Stimulated activated CD4-positive, alpha-beta T cell treated with anti-CD3 and anti-CD28 coated beads, Interleukin-2, amount 100 ng/mL, for 4 hours (primary cell): ENCODE data around the gene NEBL.

Experiments used
- DNase-seq: peaks from one replicate; pipeline ENCODE4 v3.0.0-alpha.2; 2020; ENCODE audit warnings: low read depth

The NEBL gene

GRCh38 chr10:20903635-20904390 is 6.7 kb upstream of the NEBL start:
- DNase-seq = no peak

- no peak for DNase-seq
Measured at GRCh38 chr10:20901110-20901509, 4.0 kb upstream of the NEBL start.

- DNase-seq = no peak
Measured at GRCh38 chr10:20898866-20899535, 1.9 kb upstream of the NEBL start.

GRCh38 chr10:20893297-20893696 is 3.8 kb downstream of the NEBL start:
- no peak for DNase-seq

DNA sequence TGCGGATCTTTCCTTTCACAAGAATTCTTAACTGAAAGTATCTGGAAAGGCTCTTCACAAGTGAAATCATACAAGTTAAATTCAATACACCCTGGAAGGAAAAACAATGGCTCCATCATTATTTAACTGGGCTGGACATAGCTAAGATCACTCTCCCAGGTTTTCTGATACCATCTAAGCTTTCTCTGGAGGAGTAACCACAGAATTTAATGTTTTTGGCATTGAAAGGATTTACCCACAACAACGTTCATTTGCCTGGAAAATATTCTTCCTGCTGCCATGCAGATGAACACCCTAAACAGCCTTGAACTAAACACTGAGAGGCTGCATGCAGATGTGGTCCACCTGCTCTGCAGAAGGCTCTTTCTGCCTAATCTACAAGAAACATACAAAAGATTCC is 4.3 kb downstream of the NEBL start:
- DNase-seq = no peak

DNA sequence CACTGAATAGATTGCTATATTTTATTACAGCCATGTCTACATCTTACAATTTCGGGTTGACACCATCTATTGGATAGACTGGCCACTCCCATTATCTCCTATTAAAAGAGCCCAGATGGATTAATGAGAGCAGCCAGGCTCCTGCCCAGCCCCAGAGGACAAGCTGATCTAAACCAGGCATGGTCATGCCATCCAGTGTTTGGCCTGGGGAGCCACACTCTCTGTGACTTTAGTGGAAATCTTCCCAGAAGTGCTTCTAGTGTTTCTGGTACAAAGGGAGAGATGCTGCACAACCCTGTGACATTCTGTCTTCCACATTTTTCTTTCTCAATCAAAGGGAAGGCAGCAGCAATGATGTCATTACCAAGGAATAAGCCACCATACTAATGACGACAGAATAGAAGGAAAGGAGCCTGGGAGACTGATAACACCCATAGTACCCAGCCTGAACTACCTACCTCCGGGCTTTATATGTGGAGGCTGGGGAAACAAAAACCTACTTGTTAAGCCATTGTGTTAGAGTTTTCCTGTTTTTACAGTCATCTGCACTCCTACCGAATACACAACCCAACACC is 5.0 kb downstream of the NEBL start:
- no peak for DNase-seq

DNA sequence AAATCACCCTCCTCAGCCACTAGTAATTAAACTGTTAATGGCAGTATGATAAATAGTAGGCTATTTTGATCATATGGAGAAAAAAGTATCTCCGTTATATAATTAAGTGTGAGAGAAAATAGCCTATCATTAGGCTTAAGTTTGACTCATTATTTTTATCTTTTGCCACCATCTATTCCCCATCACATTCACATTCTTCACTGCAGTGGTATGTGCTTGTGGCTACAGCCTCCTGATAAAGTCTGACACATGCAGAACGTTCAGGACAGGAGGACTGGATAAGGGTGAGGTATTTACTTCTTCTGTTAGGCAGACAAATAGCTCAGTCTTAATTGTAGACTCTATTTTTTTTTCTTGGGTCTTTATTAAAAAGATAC is 5.8 kb downstream of the NEBL start:
- DNase-seq = no peak

- DNase-seq = no peak
Measured at GRCh38 chr10:20890491-20891337, 6.4 kb downstream of the NEBL start.

GRCh38 chr10:20890009-20890408 is 7.1 kb downstream of the NEBL start:
- no peak for DNase-seq

GRCh38 chr10:20888620-20889330 is 8.3 kb downstream of the NEBL start:
- DNase-seq = no peak

- DNase-seq = no peak
Measured at GRCh38 chr10:20887706-20888555, 9.2 kb downstream of the NEBL start.

GRCh38 chr10:20885678-20886077 is 11.4 kb downstream of the NEBL start:
- DNase-seq = no peak

GRCh38 chr10:20883552-20883951 is 13.6 kb downstream of the NEBL start:
- no peak for DNase-seq

- no peak for DNase-seq
Measured at GRCh38 chr10:20882091-20882490, 15.0 kb downstream of the NEBL start.

DNA sequence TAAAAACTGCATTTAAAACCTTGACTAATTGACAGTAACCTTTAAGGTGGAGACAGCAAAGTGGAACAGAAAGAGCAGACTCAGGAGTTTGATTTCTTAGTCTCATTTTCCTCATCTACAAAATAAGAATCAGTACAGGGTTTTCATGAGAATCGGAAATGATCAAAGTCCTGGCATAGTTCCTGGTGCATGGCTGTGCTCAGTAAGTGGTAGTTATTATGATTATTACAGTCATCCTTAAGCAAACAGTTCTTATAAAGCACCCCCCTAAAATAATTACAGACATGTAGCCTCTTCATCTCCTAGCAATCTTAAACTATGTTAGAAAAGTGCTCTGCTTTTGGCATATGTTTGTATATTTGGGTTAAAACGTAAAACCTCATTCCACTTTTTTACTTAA is 18.0 kb downstream of the NEBL start:
- no peak for DNase-seq

- DNase-seq = no peak
Measured at GRCh38 chr10:20877986-20878983, 18.8 kb downstream of the NEBL start.

DNA sequence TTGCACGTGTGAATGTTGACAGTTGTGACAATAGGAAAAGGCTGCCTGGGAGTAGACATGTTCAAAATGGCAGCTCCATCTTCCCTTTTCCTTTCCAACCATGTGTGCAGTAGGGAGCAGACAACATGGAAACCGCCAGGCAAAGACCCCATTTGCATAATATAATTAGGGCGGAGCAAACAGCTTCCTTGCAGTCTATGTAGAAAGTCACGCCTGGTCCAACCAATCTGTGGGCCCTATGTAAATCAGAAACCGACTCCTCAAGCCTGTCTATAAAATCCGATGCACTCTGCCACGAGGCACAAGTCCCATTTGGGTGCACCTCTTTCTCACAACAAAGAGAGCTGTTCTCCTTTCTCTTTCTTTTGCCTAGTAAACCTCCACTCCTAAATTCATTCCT is 19.6 kb downstream of the NEBL start:
- no peak for DNase-seq

- DNase-seq = no peak
Measured at GRCh38 chr10:20874261-20874660, 22.9 kb downstream of the NEBL start.

DNA sequence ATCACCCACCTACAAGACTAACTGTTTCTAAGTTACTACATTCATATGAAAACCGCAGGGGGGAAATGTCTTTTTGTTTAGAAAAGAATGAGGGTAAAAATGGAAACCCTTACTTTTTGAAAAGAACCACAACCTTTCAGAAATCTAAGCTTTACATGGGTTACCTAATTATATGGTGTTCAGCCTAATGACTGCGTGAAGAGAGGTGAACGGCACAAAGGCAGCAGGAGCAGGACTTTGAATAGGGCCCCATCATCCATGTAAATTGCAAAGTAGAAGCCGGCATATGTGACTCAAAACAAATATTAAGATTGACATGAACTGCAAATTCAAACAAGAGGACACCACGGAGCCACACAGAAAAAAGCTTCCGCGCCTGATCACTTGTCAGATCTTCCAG is 25.1 kb downstream of the NEBL start:
- no peak for DNase-seq

DNA sequence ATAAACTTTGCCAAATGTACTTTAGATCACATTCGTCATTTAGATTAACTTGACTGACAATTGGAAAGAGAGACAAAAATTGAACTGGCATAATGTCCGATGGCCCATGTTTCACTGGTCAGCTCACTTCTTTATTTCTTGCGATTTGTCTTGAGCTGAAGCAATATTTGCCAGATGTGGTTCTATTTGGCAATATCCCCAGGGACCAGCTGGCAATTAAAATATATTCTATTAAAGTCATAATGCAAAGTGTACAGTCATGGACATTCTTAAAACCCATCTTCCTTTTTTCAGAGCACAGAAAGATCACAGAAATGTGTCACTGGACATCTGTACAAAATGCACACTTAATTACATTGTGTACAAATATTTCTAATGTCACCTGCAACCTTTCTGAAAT is 26.3 kb downstream of the NEBL start:
- no peak for DNase-seq
